Stimulated activated CD8-positive, alpha-beta memory T cell treated with anti-CD3 and anti-CD28 coated beads, Interleukin-12 subunit alpha, Interleukin-12 subunit beta, amount 100 ng/mL, for 4 hours (primary cell): ENCODE results near the gene TRMU.

Experiments
- DNase-seq: peaks from one replicate; pipeline ENCODE4 v3.0.0-alpha.2; 2020; ENCODE audit warnings: low read depth

TRMU gene

DNA sequence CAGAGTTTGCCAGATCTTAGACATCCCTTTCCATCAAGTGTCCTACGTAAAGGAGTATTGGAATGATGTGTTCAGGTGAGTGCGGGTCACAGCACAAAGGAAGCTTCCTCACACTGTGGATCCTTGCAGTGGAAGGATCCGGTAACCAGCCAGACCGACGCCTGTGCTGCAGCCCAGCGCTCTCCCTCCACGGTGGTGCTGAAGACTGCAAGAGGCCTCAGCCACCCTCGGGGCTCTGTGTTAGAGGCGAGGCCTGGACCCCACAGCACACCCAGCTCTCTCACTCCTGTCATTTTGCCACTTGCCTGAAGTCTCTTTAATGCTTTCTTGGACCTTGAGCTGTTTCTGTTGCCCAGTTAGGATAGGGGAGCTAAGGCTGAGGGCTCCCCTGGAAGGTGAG lies 2.4 kb downstream of the TRMU start:
- DNase-seq = no peak

DNA sequence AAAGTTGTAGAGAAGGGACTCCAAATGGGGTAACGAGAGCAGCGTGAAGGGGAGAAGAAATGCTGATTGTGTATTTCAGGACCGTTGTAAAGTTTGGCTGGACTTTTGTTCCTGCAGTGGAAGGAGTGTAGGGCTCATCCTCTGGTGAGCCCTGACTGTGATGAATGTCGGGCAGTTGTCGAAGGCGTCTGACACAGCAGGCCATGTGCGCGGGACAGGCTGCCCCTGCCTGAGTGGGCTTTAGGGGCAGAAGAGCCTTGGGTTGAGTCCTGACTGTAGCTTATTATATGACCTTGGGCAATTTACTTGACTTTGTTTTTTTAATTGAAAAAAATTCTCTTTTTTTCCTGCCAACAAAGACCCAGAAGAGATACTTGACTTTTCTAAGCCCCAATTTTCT lies 3.1 kb downstream of the TRMU start:
- DNase-seq = no peak

DNA sequence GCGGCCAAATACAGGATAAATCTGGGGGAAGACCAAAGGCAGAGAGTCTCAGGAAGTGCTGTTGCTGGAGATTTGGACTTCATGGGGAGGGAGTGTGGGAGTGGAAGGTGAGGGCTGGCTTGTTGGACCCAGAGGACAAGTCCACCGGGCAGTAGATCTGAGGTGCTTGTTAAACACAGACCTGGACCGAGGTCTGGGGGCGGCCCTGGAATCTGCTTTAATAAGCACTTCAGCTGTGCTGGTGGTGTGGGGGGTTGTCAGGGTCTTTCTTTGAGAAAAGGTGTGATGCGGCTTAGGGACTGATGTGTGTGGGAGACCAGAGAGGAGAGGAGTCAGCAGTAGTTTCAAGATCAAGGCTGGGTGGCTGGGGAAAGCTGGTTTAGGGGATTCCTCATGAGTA lies 4.4 kb downstream of the TRMU start:
- no peak for DNase-seq

DNA sequence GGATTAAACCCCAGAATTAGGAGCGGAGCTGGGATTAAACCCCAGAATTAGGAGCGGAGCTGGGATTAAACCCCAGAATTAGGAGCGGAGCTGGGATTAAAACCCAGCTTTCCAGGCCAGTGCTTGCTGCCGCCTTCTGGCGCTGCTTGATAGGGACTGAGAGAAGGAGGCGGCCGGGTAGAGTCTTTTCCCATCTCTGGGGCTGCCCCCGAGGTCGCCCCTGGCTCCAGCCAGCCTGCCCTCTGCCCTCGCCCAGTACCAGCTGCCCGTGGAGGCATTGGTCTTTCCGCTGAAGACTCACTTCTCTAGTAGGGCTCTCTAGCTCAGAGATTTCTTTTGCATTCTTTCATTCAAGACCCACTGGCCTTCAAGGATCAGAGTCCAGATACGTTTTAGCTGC lies 5.2 kb downstream of the TRMU start:
- DNase-seq = no peak

DNA sequence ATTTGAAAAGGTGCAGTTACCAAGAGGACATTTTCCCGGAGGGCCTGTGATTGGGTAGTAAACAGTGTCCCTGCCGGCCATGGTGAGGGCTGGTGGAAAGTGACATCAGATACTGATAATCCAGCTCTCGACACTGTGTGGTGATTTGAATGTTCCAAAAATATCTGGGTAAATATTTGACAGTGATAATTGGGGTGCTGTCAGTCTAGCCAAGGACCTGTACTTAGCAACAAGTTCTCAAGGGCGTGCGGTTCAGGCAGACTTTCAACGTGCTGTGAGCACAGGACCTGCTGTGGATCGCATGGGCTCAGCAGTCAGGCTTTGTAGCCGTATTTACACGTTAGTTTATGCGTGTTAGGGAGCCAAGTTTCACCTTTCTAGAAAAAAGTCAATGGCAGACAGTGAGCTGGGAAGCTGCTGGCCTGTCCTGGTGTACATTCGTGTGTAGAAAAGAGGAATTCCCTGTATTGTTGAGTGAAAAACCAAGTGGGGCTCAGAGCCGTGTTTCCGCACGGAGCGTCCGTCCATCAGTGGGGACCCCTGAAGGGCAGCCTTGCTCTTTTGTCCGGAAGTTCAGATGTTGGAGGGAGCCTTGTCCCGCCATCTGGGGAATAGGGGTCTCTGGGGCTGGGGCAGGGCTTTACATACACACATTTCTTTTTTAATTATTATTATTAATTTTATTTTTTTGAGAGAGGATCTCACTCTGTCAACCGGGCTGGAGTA lies 11.3 kb downstream of the TRMU start:
- no peak for DNase-seq

DNA sequence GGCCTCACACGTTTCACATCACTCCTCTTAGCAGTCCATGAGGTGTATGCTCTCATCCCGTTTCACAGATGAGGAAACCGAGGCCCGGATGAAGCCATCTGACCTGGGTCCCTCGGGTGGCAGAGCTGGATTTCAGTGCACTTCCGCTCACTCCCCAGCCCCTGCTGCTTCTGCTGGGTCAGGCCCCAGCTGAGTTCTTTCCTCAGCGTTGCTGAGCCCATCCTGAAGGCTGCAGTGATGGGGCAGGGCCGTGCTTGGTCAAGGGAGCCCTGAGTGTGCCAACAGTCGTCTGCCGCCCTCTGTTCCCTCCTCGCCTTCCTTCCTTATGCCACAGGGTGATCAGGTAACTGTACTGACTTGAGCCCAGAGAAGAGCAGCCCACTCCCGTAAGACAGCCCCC lies 12.1 kb downstream of the TRMU start:
- DNase-seq = no peak

DNA sequence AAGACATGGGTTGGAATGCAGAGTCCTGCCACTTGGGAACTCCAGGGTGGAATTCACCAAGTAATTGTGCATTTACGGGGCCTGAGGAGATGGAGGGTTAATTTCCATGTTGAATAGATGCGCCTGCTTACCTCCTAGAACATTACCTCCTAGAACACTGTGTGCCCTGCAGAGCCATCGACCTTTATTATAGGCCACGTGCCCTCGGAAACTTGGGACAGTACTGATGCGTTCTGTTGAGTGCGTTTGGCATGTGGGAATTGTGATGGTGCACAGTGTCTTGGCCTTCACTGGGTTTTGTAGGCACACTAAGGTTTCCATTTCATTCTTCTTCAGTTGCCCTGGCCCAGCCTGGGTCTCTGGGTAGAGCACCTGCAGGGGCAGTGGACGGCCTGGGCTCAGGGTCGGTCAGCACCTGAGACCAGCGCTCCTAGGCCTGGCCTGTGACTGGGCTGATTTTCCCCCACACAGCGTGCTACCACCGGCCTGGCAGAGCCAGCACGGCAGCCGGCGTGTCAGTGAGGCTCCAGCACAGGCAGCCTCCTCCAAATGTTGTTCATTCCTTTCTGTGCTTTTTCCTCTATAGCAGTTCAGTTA lies 12.7 kb downstream of the TRMU start:
- DNase-seq = no peak

DNA sequence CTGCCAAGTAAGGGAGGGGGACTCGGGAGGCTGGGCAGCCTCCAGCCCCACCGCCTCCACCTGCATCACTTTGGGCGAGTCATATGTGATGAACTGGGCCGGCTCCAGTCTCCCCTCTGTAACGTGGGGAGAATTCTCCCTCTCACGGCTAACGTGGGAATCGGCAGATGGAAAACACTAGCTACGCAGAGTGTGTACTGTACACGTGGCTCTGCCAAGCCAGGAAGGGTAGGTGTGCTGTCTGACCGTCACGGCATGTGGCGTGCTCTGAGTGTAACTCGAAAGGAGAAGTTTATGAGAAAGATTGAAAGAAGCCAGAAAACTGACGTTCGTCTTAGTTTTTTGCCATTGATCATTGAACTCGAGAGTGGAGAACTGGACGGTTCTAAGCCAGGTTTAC lies 13.7 kb downstream of the TRMU start:
- DNase-seq = no peak

DNA sequence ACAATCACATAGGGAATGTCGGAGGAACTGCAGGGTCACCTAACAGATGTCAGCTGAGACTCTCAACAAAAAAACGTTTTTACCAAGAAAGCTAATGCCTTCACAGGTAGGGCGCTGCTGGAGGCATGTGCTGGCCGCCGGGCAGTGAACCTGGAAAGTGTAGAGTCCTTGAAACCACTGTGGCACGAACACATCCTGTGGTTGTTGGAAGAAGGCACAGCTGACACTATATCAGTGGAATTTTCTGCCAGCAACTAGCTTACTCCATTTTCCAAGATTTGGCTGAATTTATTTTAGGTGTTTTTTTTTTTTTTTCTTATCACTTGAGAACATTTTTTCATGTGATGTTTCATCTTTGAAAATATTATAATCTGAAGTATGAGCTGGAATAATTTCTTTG lies 14.2 kb downstream of the TRMU start:
- DNase-seq = no peak

DNA sequence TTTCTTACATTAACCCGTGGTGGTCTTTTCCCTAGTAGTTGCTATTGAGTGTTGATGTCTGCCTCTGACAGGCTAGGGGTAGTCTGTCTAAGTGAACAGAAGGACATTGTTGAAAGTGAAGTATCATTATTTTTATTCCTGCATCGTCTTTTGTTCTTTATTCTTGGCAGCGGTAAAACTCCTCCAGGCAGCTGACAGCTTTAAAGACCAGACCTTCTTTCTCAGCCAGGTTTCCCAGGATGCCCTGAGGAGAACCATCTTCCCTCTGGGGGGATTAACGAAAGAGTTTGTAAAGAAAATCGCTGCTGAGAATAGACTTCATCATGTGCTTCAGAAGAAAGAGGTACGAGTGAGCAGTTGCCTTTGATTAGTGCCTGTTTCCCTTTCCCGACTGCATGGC lies 14.6 kb downstream of the TRMU start:
- DNase-seq = no peak

DNA sequence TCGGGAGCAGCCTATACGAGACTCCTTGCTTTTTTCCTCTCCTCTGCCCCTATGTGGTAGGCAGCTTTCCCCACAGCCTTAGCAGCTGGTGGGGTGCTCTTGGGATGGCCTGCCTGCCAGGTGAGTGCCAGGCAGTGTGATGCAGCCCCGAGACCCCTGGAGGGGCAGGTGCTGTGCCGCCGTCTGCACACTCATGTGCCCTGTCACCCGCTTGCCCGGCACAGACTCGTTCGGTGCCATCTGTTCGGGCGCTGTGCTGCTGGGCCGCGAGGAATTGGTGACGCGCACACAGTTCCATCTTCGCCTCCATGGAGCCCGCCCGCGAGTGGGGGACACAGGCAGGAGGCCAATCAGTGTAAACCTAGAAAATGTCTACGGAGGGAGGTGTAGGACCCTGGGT lies 15.1 kb downstream of the TRMU start:
- no peak for DNase-seq

DNA sequence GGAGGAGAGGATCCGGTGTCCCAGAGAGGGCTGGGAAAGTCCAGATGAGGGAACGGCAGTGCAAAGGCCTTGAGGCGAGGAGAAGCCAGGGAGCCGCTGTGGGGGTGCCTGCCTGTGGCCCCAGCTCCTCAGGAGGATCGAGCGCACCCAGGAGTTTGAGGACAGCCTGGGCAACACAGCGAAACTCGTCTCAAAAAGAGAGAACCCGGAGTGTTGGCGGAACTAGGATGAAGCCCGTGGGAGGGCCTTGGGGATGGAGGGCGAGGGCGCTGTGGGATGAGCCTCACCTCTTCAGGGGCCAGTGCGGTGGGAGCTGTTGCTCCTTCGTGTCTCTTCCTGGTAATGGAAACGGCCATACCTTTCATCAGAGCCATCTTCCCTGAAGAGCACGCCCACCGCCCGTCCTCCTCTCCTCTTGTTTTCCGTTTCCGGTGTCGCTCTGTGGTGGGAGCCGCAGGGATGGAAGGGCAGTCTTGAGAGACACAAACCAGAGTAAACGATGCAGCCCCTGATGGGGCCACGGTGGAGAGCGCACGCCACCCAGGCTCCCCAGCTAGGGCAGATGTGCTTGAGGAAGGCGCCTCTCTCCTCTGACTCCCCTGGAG lies 15.7 kb downstream of the TRMU start:
- no peak for DNase-seq

DNA sequence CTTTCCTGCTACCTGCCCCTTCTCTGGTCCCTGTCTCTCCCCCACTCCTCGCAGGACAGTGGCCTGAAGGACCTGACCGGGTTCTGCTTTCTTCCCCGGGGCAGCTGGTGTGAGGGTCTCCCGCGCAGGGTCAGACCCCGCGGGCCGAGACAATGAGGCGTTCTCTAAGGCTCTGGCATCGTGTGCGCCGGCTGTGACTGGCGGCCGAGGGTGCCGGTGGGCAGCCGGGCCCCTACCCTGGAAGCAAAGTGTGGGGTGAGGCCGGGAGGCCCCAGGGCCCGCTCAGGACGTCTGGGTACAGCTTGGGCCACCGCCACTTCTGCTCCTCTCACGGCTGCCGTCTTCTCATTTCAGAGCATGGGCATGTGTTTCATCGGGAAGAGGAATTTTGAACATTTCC lies 16.3 kb downstream of the TRMU start:
- DNase-seq = no peak

DNA sequence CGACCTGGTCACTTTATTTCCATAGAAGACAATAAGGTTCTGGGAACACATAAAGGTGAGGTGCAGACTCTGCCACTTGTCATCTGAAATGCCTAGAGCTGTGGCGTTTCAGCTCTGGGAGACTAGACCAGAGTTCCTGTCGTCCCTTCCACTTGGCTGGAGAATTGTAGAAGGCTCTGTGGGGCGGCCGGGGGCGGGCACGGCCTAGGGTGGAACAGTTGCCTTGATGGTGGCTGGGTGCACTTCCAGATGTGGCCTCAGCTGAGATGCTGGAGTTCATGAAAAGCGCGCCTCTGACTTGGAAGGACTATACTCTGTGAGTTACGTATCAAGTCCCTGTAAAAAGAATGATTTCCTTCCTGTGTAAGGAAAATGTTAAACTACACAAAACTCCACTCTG lies 16.8 kb downstream of the TRMU start:
- no peak for DNase-seq

DNA sequence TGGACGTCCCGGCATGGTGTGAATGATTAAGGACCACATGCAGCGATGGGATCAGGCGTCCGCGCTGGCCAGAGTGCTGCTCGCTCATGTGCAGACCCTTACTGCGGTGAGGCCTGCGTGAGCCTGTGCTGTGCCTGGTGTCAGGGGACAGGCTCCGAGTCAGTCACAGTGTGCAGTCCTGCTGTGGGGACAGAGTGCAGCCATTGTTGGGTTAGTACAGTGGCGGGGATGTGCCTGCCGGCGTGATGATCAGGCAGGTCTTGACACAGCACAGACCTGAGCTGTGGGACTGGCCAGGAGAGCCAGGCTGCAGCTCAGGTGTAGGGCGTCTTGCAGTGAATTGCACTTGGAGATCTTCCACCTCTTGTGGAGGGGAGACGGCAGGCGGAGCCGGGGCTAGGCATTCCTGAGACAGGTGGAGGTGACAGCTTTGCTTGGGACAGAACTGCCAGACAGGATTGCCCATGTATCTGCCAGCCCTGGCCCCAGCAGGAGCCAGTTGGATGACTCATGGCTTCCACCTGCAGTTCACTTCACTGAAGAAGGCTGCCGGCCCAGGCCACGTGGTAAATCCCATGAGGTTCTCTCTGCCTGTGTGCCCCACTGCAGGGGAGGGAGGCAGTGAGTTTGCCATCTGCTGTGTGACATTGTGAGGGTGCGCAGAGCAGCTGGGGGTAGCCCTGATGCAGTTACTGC lies 17.3 kb downstream of the TRMU start:
- no peak for DNase-seq

DNA sequence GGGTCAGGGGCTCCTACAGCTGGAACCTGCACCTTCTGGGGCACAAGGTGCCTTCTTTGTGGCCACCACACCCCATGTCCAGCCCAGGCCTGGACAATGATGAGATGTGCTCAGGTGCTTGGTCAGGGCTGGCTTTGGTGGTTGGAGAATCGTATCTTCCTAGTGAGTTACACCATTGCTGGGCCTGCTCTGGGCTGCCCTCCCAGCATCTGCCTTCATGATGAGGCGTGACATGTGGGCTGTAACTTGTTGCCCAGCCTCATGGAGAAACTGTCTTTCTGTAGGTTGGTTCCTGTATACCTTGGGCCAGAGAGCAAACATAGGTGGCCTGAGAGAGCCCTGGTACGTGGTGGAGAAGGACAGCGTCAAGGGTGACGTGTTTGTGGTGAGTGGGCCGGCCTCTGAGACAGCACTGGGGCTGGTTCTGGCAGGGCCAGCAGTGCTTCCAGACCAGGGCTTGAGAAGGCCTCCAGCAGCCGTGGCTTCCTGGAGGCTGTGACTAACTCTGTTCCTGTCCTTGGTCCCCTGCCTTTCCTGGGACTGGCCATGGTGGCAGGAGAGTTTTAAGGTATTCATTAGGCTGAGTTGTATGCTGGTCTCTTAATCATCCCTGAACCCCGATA lies 18.1 kb downstream of the TRMU start:
- DNase-seq = no peak

DNA sequence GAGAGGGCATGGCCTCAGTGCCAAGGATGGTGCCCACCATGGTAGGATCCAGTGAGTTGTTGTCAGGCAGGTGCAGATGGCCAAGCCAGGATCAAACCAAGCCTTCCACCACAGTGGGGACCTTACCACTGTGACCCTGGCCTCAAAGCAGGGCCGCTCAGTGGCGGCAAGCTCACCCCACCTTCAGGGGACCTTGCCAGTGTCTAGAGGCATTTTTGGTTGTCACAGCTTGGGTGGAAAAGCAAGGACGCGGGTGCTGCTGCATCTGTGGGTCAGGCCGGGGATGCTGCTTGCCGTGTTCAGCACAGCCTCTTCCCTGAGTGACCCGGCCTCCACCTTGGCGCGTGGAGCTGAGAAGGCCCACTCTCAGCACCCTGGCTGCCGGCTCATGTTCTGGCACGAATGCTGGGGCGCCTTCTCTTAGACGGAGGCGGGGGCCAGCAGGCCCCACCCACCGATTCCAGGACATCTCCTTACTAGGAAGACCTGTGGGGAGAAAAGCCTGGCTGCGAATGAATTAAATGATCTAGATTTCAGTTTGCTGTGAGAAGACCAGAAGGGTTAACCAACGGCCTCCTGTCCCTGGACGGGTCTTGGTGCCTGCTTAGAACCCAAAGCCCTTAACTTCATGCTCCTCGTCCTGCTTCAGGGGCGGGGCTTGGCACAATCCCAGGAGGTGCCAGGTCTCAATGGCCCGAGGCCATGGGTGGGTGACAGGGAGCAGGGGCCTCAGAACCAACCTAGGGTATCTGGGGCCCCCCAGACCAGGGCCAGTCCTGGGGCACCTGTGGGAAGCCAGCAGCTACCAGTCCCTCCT lies 18.9 kb downstream of the TRMU start:
- DNase-seq = no peak

DNA sequence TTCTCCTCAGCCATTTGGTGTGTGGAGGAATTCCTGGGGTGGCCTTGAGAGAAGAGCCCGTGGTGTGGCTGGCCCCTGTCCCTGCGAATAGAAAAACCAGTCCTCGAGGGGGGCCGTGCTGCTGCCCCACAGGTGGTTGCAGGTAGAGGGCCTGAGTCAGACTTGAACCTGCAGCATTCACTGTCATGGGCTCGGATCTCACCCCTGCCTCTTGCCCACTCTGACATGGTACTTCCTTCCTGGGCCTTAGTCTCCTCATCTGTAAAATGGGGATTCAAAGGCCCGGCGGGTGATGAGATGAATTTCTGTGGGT lies 19.4 kb downstream of the TRMU start:
- no peak for DNase-seq

DNA sequence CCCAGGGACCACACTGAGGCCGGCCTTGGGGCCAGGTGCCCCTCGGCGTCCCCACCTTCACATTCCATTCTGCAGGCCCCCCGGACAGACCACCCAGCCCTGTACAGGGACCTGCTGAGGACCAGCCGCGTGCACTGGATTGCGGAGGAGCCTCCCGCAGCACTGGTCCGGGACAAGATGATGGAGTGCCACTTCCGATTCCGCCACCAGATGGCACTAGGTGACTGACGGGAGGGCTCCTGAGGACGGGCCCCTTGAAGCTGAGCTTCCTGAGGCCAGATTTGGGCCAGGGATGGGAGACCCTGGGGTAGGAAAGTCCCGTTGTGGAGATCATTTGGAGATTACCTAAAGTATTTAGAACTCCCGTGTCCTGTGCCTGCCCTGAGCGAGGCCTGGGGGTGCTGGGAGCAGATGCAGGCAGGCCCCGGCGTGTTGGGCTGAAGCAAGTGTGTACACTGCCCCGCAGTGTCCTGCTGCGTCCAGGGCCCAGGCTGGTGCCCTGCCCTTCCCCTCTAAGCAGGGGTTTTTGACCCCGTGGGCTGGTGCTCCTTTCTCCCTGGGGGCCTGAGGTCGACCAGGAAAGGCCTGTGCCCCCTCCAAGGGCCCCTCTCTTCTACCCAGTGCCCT lies 20.0 kb downstream of the TRMU start:
- DNase-seq = no peak

DNA sequence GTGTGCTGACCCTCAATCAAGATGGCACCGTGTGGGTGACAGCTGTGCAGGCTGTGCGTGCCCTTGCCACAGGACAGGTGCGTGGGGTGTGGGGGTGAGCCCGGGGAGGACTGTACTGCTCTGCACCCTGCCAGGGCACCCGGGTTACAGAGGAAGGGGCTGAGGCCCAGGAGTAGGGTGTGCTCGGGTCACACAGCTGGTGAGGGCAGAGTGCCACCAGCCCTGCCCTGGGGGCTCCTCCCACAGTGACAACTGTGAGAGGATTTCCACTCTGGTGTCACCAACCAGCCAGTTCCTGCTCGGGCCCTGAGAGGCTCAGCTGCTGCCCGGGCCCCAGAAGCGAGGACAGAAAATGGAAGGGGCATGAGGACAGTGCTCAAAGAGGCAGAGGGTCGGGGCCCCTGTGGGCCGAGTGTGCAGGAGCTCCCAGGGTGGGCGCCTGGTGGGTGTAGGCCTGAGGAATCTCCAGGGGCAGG lies 20.5 kb downstream of the TRMU start:
- DNase-seq = no peak
